PC-3 (cell line): ENCODE data around the gene SUSD3. TPM values are rescaled to one million over a fixed set of nuclear protein-coding genes. Genes with fewer than 3 reads are reported as not detected.

ENCODE experiments used
- ATAC-seq: fragments of 200-7000 bp; cut with Tn5 transposase; 2 replicates; pipeline ENCODE4 v1.9.1; 2020; ENCODE audit warnings: mild to moderate bottlenecking, moderate library complexity
- Bru-seq: library from RNA; stranded (reverse); fragments of 400-500 nt; gene quantifications from one replicate; lab custom pipeline; 2021; lab: Mats Ljungman, UMichigan
- BruChase-seq, 2 experiments: library from RNA; stranded (reverse); fragments of 400-500 nt; gene quantifications; one replicate each; lab custom pipeline; 2021; lab: Mats Ljungman, UMichigan
- BruUV-seq: library from RNA; stranded (reverse); fragments of 400-500 nt; replicated peaks from 2 replicates; lab custom pipeline; 2021; lab: Mats Ljungman, UMichigan
- CTCF ChIA-PET: fragments of 300-600 bp; sonication (Branson Sonifier 250); formaldehyde crosslinking; loops from one replicate; lab custom pipeline; 2022; ENCODE audit warnings: antibody characterized with exemption; lab: Charles Lee
- POLR2A ChIA-PET: fragments of 300-600 bp; sonication (Branson Sonifier 250); formaldehyde crosslinking; loops from one replicate; lab custom pipeline; 2022; ENCODE audit warnings: antibody characterized with exemption; ENCODE audit not compliant: unreplicated experiment; lab: Charles Lee
- DNase-seq: peaks from one replicate; pipeline ENCODE4 v3.0.0-alpha.2; 2015
- H2AFZ ChIP-seq: fragments of 300-600 bp; sonication (generic); 2 replicates; pipeline ENCODE4 v1.6.0; 2016; ENCODE audit warnings: antibody characterized with exemption, low read length
- H3F3A ChIP-seq: fragments of 300-600 bp; sonication (generic); one replicate; pipeline ENCODE4 v1.6.0; 2017; ENCODE audit warnings: antibody characterized with exemption, low read length, control low read depth, mild to moderate bottlenecking; ENCODE audit not compliant: unreplicated experiment
- H3K27ac ChIP-seq: fragments of 300-600 bp; sonication (generic); 2 replicates; pipeline ENCODE4 v1.5.1; 2016; ENCODE audit warnings: mild to moderate bottlenecking, low read length
- H3K27me3 ChIP-seq: fragments of 300-600 bp; sonication (generic); 2 replicates; pipeline ENCODE4 v1.6.1; 2016; ENCODE audit warnings: low read length, mixed read lengths
- H3K36me3 ChIP-seq: fragments of 300-600 bp; sonication (generic); 2 replicates; pipeline ENCODE4 v1.6.1; 2016; ENCODE audit warnings: low read depth, mixed run types, low read length, mixed read lengths
- H3K4me1 ChIP-seq: fragments of 300-600 bp; sonication (generic); 2 replicates; pipeline ENCODE4 v1.5.1; 2016; ENCODE audit warnings: low read length; ENCODE audit not compliant: insufficient read depth
- H3K4me2 ChIP-seq: fragments of 300-600 bp; sonication (generic); 2 replicates; pipeline ENCODE4 v1.6.0; 2016; ENCODE audit warnings: low read length
- H3K4me3 ChIP-seq: fragments of 300-600 bp; sonication (generic); 2 replicates; pipeline ENCODE4 v1.5.1; 2016; ENCODE audit warnings: mild to moderate bottlenecking, low read length, mixed read lengths
- H3K79me2 ChIP-seq: fragments of 300-600 bp; sonication (generic); 2 replicates; pipeline ENCODE4 v1.6.1; 2017; ENCODE audit warnings: low read length, mixed read lengths
- H3K9ac ChIP-seq: fragments of 300-600 bp; sonication (generic); 2 replicates; pipeline ENCODE4 v1.6.0; 2016; ENCODE audit warnings: mild to moderate bottlenecking, low read length
- H3K9me2 ChIP-seq: fragments of 300-600 bp; sonication (generic); replicated peaks from 2 replicates; pipeline ENCODE4 v1.6.1; 2016; ENCODE audit warnings: mixed run types, low read length, mixed read lengths
- H3K9me3 ChIP-seq: fragments of 300-600 bp; sonication (generic); 2 replicates; pipeline ENCODE4 v1.6.1; 2016; ENCODE audit warnings: low read length, mixed read lengths
- H4K20me1 ChIP-seq: fragments of 300-600 bp; sonication (generic); 2 replicates; pipeline ENCODE4 v1.6.1; 2016; ENCODE audit warnings: low read length, mixed read lengths
- EZH2 ChIP-seq: fragments of 300-600 bp; sonication (generic); IDR thresholded peaks from one replicate; pipeline ENCODE4 v1.6.1; 2017; ENCODE audit warnings: antibody characterized with exemption, mild to moderate bottlenecking, low read length; ENCODE audit not compliant: unreplicated experiment
- EZH2phosphoT487 ChIP-seq: fragments of 300-600 bp; sonication (generic); IDR thresholded peaks from 2 replicates; pipeline ENCODE4 v1.6.1; 2018; ENCODE audit warnings: mild to moderate bottlenecking, antibody characterized with exemption, low read length, borderline replicate concordance
- intact Hi-C: fragments of 100-400 bp; cut with micrococcal nuclease; formaldehyde crosslinking; loops from 2 replicates; pipeline ENCODE4 v1.9.0; 2023
- long read RNA-seq: library from polyadenylated mRNA; unstranded; transcript quantifications from one replicate; pipeline ENCODE4 v2.0.0, GENCODE V29; 2021; ENCODE audit not compliant: unreplicated experiment
- total RNA-seq: library from RNA; depleted of rRNA; stranded (reverse); fragments of >200 nt; gene quantifications from 2 replicates; pipeline ENCODE4 v1.2.3, GENCODE V29; 2014; rRNA removed
- TF ChIP-seq, protein P1 (sequence below): fragments of 300-600 bp; sonication (generic); conservative IDR thresholded peaks from 2 replicates; pipeline ENCODE4 v1.5.1; 2017; ENCODE audit warnings: antibody characterized with exemption, low read depth, mild to moderate bottlenecking, low read length

Gene SUSD3
- total RNA-seq (12.7 and 13.4 TPM in 2 replicates), Bru-seq, nascent RNA (percentile 44 among the genes with signal in this experiment), BruChase-seq, experiment 1, labeled RNA remaining after a 6-hour chase (percentile 44 among the genes with signal in this experiment), BruChase-seq, experiment 2, labeled RNA remaining after a 2-hour chase (percentile 45 among the genes with signal in this experiment)
- long read RNA-seq, partial matches to known transcripts, result 1 of 5 reads
- long read RNA-seq, other reads (novel, unspliced or antisense), result 2 of 5 reads

DNA sequence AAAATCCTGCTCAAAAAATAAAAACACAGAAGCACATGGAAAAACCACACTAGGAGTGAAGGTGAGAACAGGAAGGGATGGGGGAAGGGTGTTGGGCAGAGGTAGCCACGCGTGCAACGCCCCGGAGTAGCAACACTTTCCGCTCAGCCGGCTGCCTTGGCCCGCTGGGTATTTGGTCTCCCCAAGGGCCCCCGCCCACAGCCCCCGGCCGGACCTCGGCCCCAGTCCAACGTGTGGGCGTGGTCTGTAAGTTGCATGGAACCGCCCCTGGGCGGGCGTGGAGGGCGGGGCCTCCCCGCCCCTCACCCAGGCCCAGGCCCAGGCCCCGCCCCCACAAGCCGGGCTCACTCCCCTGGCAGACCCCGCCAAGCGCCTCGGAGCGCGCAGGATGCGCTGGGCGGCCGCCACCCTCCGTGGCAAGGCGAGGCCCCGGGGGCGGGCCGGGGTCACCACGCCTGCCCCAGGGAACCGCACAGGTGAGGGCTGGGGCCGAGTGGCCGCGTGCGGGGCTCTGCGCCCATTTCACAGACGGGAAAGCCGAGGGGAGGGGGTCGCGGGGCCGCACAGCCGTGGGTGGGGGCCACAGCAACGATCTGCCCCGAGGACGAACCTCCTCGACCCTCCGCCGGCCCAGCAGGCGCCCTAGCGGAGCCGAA is at the start of gene SUSD3:
Gene SUSD3, plus strand, starts transcription at position 347 of the 656 bp plus-strand sequence. Its CDS starts 42 bp downstream, at position 389.
- intact Hi-C loops, result no loop called here
- POLR2A ChIA-PET, result no interaction called here
- peaks cover 27% of the 10 kb centered on the region for H3K4me1 ChIP-seq
- no peaks in the 10 kb centered on the region for H3K9me2 ChIP-seq
- no peaks in the 10 kb centered on the region for H3K9me3 ChIP-seq
- H3F3A ChIP-seq, result no peaks in the 10 kb centered on the region
- no peaks in the 10 kb centered on the region for H3K36me3 ChIP-seq
- no peaks in the 10 kb centered on the region for H3K27me3 ChIP-seq
- BruUV-seq, result no TSS peak
- CTCF ChIA-PET, result no interaction called here
- peak; percentile 73 for DNase-seq
- peak; percentile 54 for ATAC-seq
- peak within 1 kb of the TSS; percentile 71 for H3K4me3 ChIP-seq
- H3K79me2 ChIP-seq, result peaks cover 11% of the 10 kb centered on the region
- no peak for TF ChIP-seq EZH2
- no peaks in the 10 kb centered on the region for H4K20me1 ChIP-seq
- no peak within 1 kb of the TSS for H3K27ac ChIP-seq
- peak within 1 kb of the TSS; percentile 49; the same call in 1 of the 2 replicates for H3K9ac ChIP-seq
- H2AFZ ChIP-seq, result peak within 1 kb of the TSS; percentile 68; the same call in 1 of the 2 replicates
- H3K4me2 ChIP-seq, result peak within 1 kb of the TSS; percentile 80

DNA sequence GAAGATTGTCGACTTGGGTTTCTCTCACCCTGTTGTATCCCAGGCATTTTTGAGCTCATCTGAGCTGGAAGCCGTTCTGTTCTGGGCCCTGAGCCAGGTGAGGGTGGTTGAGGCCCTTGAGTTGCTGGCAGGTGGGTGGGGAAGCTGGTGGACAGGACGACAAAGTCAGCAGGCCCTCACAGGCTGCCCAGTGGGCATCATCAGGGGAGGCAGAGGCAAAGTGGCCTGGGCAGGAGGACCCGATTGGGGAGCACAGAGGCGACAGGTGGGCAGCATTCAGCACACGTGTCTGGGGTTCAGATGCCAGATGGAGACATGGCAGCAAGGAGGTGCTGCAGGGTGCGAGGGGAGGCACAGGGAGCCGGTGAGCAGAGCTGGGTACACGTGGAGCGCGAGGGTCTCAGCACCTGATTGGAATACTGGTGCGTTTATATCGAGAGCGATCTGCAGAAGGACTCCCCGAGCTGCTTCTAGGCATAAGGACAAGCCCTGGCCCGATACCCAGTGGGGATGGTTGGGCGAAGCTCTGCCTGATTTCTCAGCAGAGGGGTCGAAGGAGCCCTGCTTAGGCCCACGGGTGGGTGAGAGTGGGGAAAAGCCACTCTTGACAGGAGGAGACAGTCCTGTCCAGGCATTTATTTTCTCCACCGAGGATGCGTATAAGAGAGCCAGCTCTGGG is 49.0 kb upstream of the SUSD3 start:
- no peak for TF ChIP-seq EZH2
- TF ChIP-seq EZH2phosphoT487, result no peak
- TF ChIP-seq, protein P1, sequence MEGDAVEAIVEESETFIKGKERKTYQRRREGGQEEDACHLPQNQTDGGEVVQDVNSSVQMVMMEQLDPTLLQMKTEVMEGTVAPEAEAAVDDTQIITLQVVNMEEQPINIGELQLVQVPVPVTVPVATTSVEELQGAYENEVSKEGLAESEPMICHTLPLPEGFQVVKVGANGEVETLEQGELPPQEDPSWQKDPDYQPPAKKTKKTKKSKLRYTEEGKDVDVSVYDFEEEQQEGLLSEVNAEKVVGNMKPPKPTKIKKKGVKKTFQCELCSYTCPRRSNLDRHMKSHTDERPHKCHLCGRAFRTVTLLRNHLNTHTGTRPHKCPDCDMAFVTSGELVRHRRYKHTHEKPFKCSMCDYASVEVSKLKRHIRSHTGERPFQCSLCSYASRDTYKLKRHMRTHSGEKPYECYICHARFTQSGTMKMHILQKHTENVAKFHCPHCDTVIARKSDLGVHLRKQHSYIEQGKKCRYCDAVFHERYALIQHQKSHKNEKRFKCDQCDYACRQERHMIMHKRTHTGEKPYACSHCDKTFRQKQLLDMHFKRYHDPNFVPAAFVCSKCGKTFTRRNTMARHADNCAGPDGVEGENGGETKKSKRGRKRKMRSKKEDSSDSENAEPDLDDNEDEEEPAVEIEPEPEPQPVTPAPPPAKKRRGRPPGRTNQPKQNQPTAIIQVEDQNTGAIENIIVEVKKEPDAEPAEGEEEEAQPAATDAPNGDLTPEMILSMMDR, result no peak
- ATAC-seq (no peak), DNase-seq (no peak)
- Histone ChIP-seq H3K9me2 (no peaks in the 10 kb centered on the region), H3K4me1 (no peaks in the 10 kb centered on the region), H3K27me3 (no peaks in the 10 kb centered on the region), H3K4me3 (no peak overlapping the region), H3K36me3 (no peaks in the 10 kb centered on the region), H3K79me2 (no peaks in the 10 kb centered on the region), H3K9me3 (no peaks in the 10 kb centered on the region), H3K9ac (no peak overlapping the region), H3K27ac (no peak overlapping the region), H4K20me1 (no peaks in the 10 kb centered on the region), H3K4me2 (no peak overlapping the region), H3F3A (no peaks in the 10 kb centered on the region), H2AFZ (no peak overlapping the region)
- ChIA-PET POLR2A (no interaction called here), CTCF (no interaction called here)
- intact Hi-C loops, result no loop called here
- BruUV-seq, result no TSS peak

DNA sequence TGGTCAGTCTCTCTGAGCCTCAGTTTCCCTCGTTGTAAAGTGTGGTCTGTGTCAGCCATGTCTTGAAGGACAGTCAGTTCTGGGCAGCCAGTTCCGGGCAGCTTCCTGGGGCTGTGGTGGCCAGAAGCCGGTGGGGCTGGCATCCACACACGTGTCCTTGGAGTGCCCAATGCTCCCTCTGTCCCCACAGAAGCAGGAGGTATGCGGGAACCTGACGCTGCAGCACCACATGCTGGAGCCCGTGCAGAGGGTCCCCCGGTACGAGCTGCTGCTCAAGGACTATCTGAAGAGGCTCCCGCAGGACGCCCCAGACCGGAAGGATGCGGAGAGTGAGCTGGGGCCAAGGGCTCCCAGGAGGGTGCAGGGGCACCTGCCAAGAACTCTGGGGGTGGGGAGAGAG is 48.4 kb upstream of the SUSD3 start:
- ATAC-seq (no peak), DNase-seq (no peak)
- BruUV-seq, result no TSS peak
- Histone ChIP-seq H3K27me3 (no peaks in the 10 kb centered on the region), H3K9me3 (no peaks in the 10 kb centered on the region), H3K4me2 (no peak overlapping the region), H3K4me1 (no peaks in the 10 kb centered on the region), H3F3A (no peaks in the 10 kb centered on the region), H4K20me1 (no peaks in the 10 kb centered on the region), H3K9ac (no peak overlapping the region), H3K4me3 (no peak overlapping the region), H2AFZ (no peak overlapping the region), H3K36me3 (no peaks in the 10 kb centered on the region), H3K9me2 (no peaks in the 10 kb centered on the region), H3K79me2 (no peaks in the 10 kb centered on the region), H3K27ac (no peak overlapping the region)
- ChIA-PET CTCF (no interaction called here), POLR2A (no interaction called here)
- TF ChIP-seq, protein P1, result no peak
- TF ChIP-seq EZH2, result no peak
- no peak for TF ChIP-seq EZH2phosphoT487
- intact Hi-C loops, result no loop called here
